GM21360 (cell line): Measurements from ENCODE around the gene CCL19.

Source experiments
- ATAC-seq: cut with Tn5 transposase; IDR thresholded peaks from one replicate; pipeline ENCODE4 v1.9.1; 2021; ENCODE audit warnings: mild to moderate bottlenecking, moderate library complexity; ENCODE audit not compliant: unreplicated experiment

The CCL19 gene

DNA sequence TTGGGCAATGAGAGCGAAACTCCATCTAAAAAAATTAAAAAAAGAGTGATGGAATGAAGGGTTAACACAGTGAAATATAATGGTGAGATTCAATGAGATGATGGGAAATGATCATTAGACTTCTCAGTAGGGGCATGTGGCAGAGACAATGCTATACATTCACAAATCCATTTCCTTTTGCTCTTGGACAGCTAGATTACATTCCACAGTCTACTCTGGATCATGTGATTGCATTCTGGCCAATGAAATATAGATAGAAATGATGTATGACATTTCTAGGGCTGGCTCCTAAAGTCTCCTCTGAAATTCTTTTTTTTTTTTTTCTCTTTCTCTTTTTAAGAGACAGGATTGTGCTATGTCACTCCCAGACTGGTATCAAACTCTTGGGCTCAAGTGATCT is 48.4 kb downstream of the CCL19 start:
- no peak for ATAC-seq
